Naive B cell (primary cell): ENCODE measurements around the gene CCL15. TPM values are rescaled to one million over a fixed set of nuclear protein-coding genes. Genes with fewer than 3 reads are reported as not detected.
"Not testable (repeated sequence)": the region's sequence is repeated elsewhere in the genome, so short reads cannot be mapped to it uniquely, and the experiment has no call there.

Experiments used
- ATAC-seq, 2 donors: fragments of 150-1000 bp; cut with Tn5 transposase; 2 replicates each; pipeline ENCODE4 v1.10.0; 2021; ENCODE audit warnings: low read depth in 2 of 2, mild to moderate bottlenecking in 2 of 2, moderate library complexity in 2 of 2
- DNase-seq: peaks from one replicate; pipeline ENCODE4 v3.0.0; 2022
- H3K27ac Mint-ChIP-seq, 6 donors: one replicate each; pipeline ENCODE4 v1.8.0; 2020 to 2022; ENCODE audit warnings: mild to moderate bottlenecking in 6 of 6, mixed read lengths in 6 of 6, moderate library complexity in 5 of 6, inconsistent platforms in 2 of 6
- H3K27me3 Mint-ChIP-seq, 3 donors: one replicate each; pipeline ENCODE4 v1.8.0; 2021 to 2022; ENCODE audit warnings: mixed read lengths in 3 of 3, mild to moderate bottlenecking in 1 of 3
- H3K36me3 Mint-ChIP-seq, 2 donors: one replicate each; pipeline ENCODE4 v1.8.0; 2020 to 2022; ENCODE audit warnings: mixed read lengths in 2 of 2, inconsistent platforms in 1 of 2, mild to moderate bottlenecking in 1 of 2
- H3K4me1 Mint-ChIP-seq, 3 donors: one replicate each; pipeline ENCODE4 v1.8.0; 2020 to 2022; ENCODE audit warnings: mixed read lengths in 3 of 3, inconsistent platforms in 1 of 3, mild to moderate bottlenecking in 1 of 3, moderate library complexity in 1 of 3
- H3K4me3 Mint-ChIP-seq, 8 donors: one replicate each; pipeline ENCODE4 v1.8.0; 2020 to 2022; ENCODE audit warnings: mild to moderate bottlenecking in 8 of 8, mixed read lengths in 8 of 8, moderate library complexity in 8 of 8, inconsistent platforms in 2 of 8
- H3K9me3 Mint-ChIP-seq, 7 donors: one replicate each; pipeline ENCODE4 v1.8.0; 2020 to 2022; ENCODE audit warnings: mixed read lengths in 7 of 7, mild to moderate bottlenecking in 5 of 7, inconsistent platforms in 2 of 7, moderate library complexity in 1 of 7
- polyA plus RNA-seq, 6 donors: library from polyadenylated mRNA; unstranded; fragments of 300-500 nt; fragmentation: Illumina TruSeq; gene quantifications; one replicate each; pipeline ENCODE4 v1.2.3, GENCODE V29; 2021; ENCODE audit warnings: low read depth in 6 of 6

The CCL15 gene
- polyA plus RNA-seq = not detected

GRCh38 chr17:36001110-36001771 lies at the start of gene CCL15:
TSS of gene CCL15 (minus strand) at chr17:36001553. CDS start at chr17:36001492, 61 bp downstream.
- no peaks in the 10 kb centered on the region for H3K9me3 Mint-ChIP-seq
- peak within 1 kb of the TSS in 2 of 6 donors; percentile 32 to 89 for H3K27ac Mint-ChIP-seq
- H3K4me3 Mint-ChIP-seq = peak within 1 kb of the TSS in 1 of 8 donors; percentile 67
- no peak for ATAC-seq
- H3K36me3 Mint-ChIP-seq = no peaks in the 10 kb centered on the region
- no peaks in the 10 kb centered on the region for H3K27me3 Mint-ChIP-seq
- DNase-seq = no peak
- H3K4me1 Mint-ChIP-seq = peaks cover 21 to 45% (median 41%) of the 10 kb centered on the region in 3 donors

GRCh38 chr17:36049643-36050042 lies 48.3 kb upstream of the CCL15 start:
- Mint-ChIP-seq H3K36me3 (peaks cover 6 to 16% of the 10 kb centered on the region in 2 donors), H3K4me3 (no peak overlapping the region), H3K9me3 (peaks cover 5 to 42% (median 33%) of the 10 kb centered on the region in 7 donors), H3K27ac (peak overlapping the region in 1 of 6 donors; percentile 56), H3K27me3 (peaks cover 14 to 35% (median 22%) of the 10 kb centered on the region in 3 donors), H3K4me1 (peaks cover 0 to 7% (median 4%) of the 10 kb centered on the region in 3 donors)
- no peak for ATAC-seq
- DNase-seq = no peak

GRCh38 chr17:36048066-36048465 lies 46.7 kb upstream of the CCL15 start:
- H3K36me3 Mint-ChIP-seq = peaks cover 6 to 16% of the 10 kb centered on the region in 2 donors
- no peak for DNase-seq
- H3K9me3 Mint-ChIP-seq = peaks cover 5 to 42% (median 33%) of the 10 kb centered on the region in 7 donors
- H3K27me3 Mint-ChIP-seq = peaks cover 14 to 45% (median 28%) of the 10 kb centered on the region in 3 donors
- H3K4me3 Mint-ChIP-seq = no peak overlapping the region
- H3K27ac Mint-ChIP-seq = no peak overlapping the region
- no peak for ATAC-seq
- H3K4me1 Mint-ChIP-seq = peaks cover 0 to under 1% (median 0%) of the 10 kb centered on the region in 3 donors

- ATAC-seq (no peak), DNase-seq (no peak)
- H3K4me3 Mint-ChIP-seq = no peak overlapping the region
- H3K27ac Mint-ChIP-seq = no peak overlapping the region
- H3K4me1 Mint-ChIP-seq = peaks cover 16 to 24% (median 22%) of the 10 kb centered on the region in 3 donors
- H3K27me3 Mint-ChIP-seq = peaks cover 15 to 21% (median 16%) of the 10 kb centered on the region in 3 donors
- H3K9me3 Mint-ChIP-seq = peaks cover 0 to 2% (median 0%) of the 10 kb centered on the region in 7 donors
- no peaks in the 10 kb centered on the region for H3K36me3 Mint-ChIP-seq
Observed at GRCh38 chr17:36036235-36036634, 34.9 kb upstream of the CCL15 start.

- peak; percentile 91 to 93 for ATAC-seq
- Mint-ChIP-seq H3K4me3 (no peak overlapping the region), H3K36me3 (no peaks in the 10 kb centered on the region), H3K27ac (peak overlapping the region in 1 of 6 donors; percentile 51), H3K27me3 (peaks cover 20 to 33% (median 29%) of the 10 kb centered on the region in 3 donors), H3K9me3 (peaks cover 0 to 2% (median 0%) of the 10 kb centered on the region in 7 donors), H3K4me1 (peaks cover 16 to 24% (median 22%) of the 10 kb centered on the region in 3 donors)
- peak; percentile 26 for DNase-seq
Observed at GRCh38 chr17:36034127-36034526, 32.8 kb upstream of the CCL15 start.

- Mint-ChIP-seq H3K9me3 (peaks cover 0 to 2% (median 0%) of the 10 kb centered on the region in 7 donors), H3K27me3 (peaks cover 27 to 40% (median 39%) of the 10 kb centered on the region in 3 donors), H3K4me3 (no peak overlapping the region), H3K36me3 (no peaks in the 10 kb centered on the region), H3K4me1 (peaks cover 11 to 18% (median 17%) of the 10 kb centered on the region in 3 donors), H3K27ac (peak overlapping the region in 2 of 6 donors; percentile 18 to 69)
- ATAC-seq (no peak), DNase-seq (no peak)
Observed at GRCh38 chr17:36030956-36031355, 29.6 kb upstream of the CCL15 start.

GRCh38 chr17:36027761-36028160 lies 26.4 kb upstream of the CCL15 start:
- H3K27ac Mint-ChIP-seq = no peak overlapping the region
- ATAC-seq (no peak), DNase-seq (no peak)
- H3K27me3 Mint-ChIP-seq = peaks cover 22 to 47% (median 40%) of the 10 kb centered on the region in 3 donors
- no peak overlapping the region for H3K4me3 Mint-ChIP-seq
- no peaks in the 10 kb centered on the region for H3K9me3 Mint-ChIP-seq
- H3K36me3 Mint-ChIP-seq = no peaks in the 10 kb centered on the region
- no peaks in the 10 kb centered on the region for H3K4me1 Mint-ChIP-seq

- Mint-ChIP-seq H3K27ac (peak overlapping the region in 1 of 6 donors; percentile 62), H3K27me3 (peaks cover 7 to 32% (median 12%) of the 10 kb centered on the region in 3 donors), H3K4me3 (no peak overlapping the region), H3K4me1 (peaks cover 0 to 2% (median under 1%) of the 10 kb centered on the region in 3 donors), H3K9me3 (no peaks in the 10 kb centered on the region), H3K36me3 (no peaks in the 10 kb centered on the region)
- ATAC-seq (no peak), DNase-seq (no peak)
Observed at GRCh38 chr17:36024106-36024869, 22.9 kb upstream of the CCL15 start.

GRCh38 chr17:36019423-36019822 lies 18.1 kb upstream of the CCL15 start:
- H3K27me3 Mint-ChIP-seq = peaks cover 0 to 25% (median 4%) of the 10 kb centered on the region in 3 donors
- no peak overlapping the region for H3K4me3 Mint-ChIP-seq
- no peaks in the 10 kb centered on the region for H3K36me3 Mint-ChIP-seq
- peaks cover 14 to 22% (median 18%) of the 10 kb centered on the region in 3 donors for H3K4me1 Mint-ChIP-seq
- no peak for ATAC-seq
- H3K9me3 Mint-ChIP-seq = no peaks in the 10 kb centered on the region
- peak overlapping the region in 1 of 6 donors; percentile 74 for H3K27ac Mint-ChIP-seq
- no peak for DNase-seq

- peak; percentile 35 to 52 for ATAC-seq
- no peak for DNase-seq
- H3K4me1 Mint-ChIP-seq = peaks cover 17 to 23% (median 18%) of the 10 kb centered on the region in 3 donors
- peak within 1 kb of the TSS; percentile 6 to 86 (median 74) for H3K27ac Mint-ChIP-seq
- peaks cover 4 to 16% (median 7%) of the 10 kb centered on the region in 3 donors for H3K27me3 Mint-ChIP-seq
- peaks cover 0 to 3% (median 0%) of the 10 kb centered on the region in 7 donors for H3K9me3 Mint-ChIP-seq
- peak within 1 kb of the TSS in 5 of 8 donors; percentile 10 to 68 (median 30) for H3K4me3 Mint-ChIP-seq
- H3K36me3 Mint-ChIP-seq = peaks cover 0 to 7% of the 10 kb centered on the region in 2 donors
Observed at GRCh38 chr17:36017799-36018198, 16.4 kb upstream of the CCL15 start, which contains the start of gene CCL23. TSS of gene CCL23 (minus strand) at chr17:36017972. CDS start at chr17:36017897, 75 bp downstream.

GRCh38 chr17:36016555-36016954 lies 15.2 kb upstream of the CCL15 start:
- Mint-ChIP-seq H3K27ac (no peak overlapping the region), H3K36me3 (peaks cover 0 to 7% of the 10 kb centered on the region in 2 donors), H3K9me3 (peaks cover 0 to 12% (median 3%) of the 10 kb centered on the region in 7 donors), H3K4me1 (peaks cover 17 to 31% (median 18%) of the 10 kb centered on the region in 3 donors), H3K27me3 (peaks cover 4 to 11% (median 7%) of the 10 kb centered on the region in 3 donors), H3K4me3 (no peak overlapping the region)
- DNase-seq = no peak
- ATAC-seq = no peak

- Mint-ChIP-seq H3K27ac (peak overlapping the region in 1 of 6 donors; percentile 48), H3K4me1 (peaks cover 17 to 31% (median 18%) of the 10 kb centered on the region in 3 donors), H3K9me3 (peaks cover 0 to 12% (median 3%) of the 10 kb centered on the region in 7 donors)
- H3K4me3 Mint-ChIP-seq, ATAC-seq, H3K36me3 Mint-ChIP-seq, H3K27me3 Mint-ChIP-seq, DNase-seq: not testable (repeated sequence)
Observed at GRCh38 chr17:36015895-36016294, 14.5 kb upstream of the CCL15 start.

- H3K27ac Mint-ChIP-seq = no peak overlapping the region
Observed at GRCh38 chr17:36014946-36015345, 13.6 kb upstream of the CCL15 start.

More at GRCh38 chr17:36014946-36015345, 13.6 kb upstream of the CCL15 start:
- no peak for ATAC-seq
- Mint-ChIP-seq H3K4me1 (peaks cover 17 to 31% (median 18%) of the 10 kb centered on the region in 3 donors), H3K9me3 (peaks cover 0 to 12% (median 3%) of the 10 kb centered on the region in 7 donors), H3K4me3 (no peak overlapping the region), H3K27me3 (peaks cover 4 to 7% (median 5%) of the 10 kb centered on the region in 3 donors), H3K36me3 (peaks cover 0 to 7% of the 10 kb centered on the region in 2 donors)
- no peak for DNase-seq
